Measurements from ENCODE around the gene PARP14.
"Not testable (repeated sequence)": the region's sequence is repeated elsewhere in the genome, so short reads cannot be mapped to it uniquely, and the experiment has no call there.

PARP14 gene

GRCh38 chr3:122680475-122681283 is at the start of gene PARP14:
TSS of gene PARP14 (plus strand) at chr3:122680839. CDS start at chr3:122680884, 45 bp downstream.
- peak; percentile 76 for DNase-seq

- DNase-seq: no peak
Measured at GRCh38 chr3:122635789-122636188, 44.9 kb upstream of the PARP14 start.

GRCh38 chr3:122636697-122637096 is 43.9 kb upstream of the PARP14 start:
- DNase-seq: no peak

- DNase-seq: no peak
Measured at GRCh38 chr3:122640437-122640999, 40.1 kb upstream of the PARP14 start.

GRCh38 chr3:122642935-122643334 is 37.7 kb upstream of the PARP14 start:
- DNase-seq: no peak

- DNase-seq: peak; percentile 37
Measured at GRCh38 chr3:122646146-122646988, 34.3 kb upstream of the PARP14 start.

GRCh38 chr3:122651233-122651907 is 29.3 kb upstream of the PARP14 start:
- not testable (repeated sequence) for DNase-seq

- not testable (repeated sequence) for DNase-seq
Measured at GRCh38 chr3:122651962-122652361, 28.7 kb upstream of the PARP14 start.

GRCh38 chr3:122658336-122658735 is 22.3 kb upstream of the PARP14 start:
- DNase-seq: not testable (repeated sequence)

- DNase-seq: no peak
Measured at GRCh38 chr3:122660297-122660974, 20.2 kb upstream of the PARP14 start.

- DNase-seq: no peak
Measured at GRCh38 chr3:122661633-122662032, 19.0 kb upstream of the PARP14 start.

- no peak for DNase-seq
Measured at GRCh38 chr3:122662505-122662904, 18.1 kb upstream of the PARP14 start.

- no peak for DNase-seq
Measured at GRCh38 chr3:122665226-122665786, 15.3 kb upstream of the PARP14 start.

- no peak for DNase-seq
Measured at GRCh38 chr3:122665881-122666280, 14.8 kb upstream of the PARP14 start.

GRCh38 chr3:122668930-122669730 is 11.5 kb upstream of the PARP14 start:
- DNase-seq: no peak

- no peak for DNase-seq
Measured at GRCh38 chr3:122671553-122671952, 9.1 kb upstream of the PARP14 start.

GRCh38 chr3:122674339-122674738 is 6.3 kb upstream of the PARP14 start:
- no peak for DNase-seq

GRCh38 chr3:122676759-122677158 is 3.9 kb upstream of the PARP14 start:
- no peak for DNase-seq

GRCh38 chr3:122677216-122677615 is 3.4 kb upstream of the PARP14 start:
- no peak for DNase-seq

GRCh38 chr3:122678506-122678905 is 2.1 kb upstream of the PARP14 start:
- no peak for DNase-seq
